HG03558 (cell line): ENCODE measurements around the gene ALDH3A2.
A peak's percentile ranks its signal among the peaks of the same experiment; 100 is the strongest.

Experiments used
- ATAC-seq: cut with Tn5 transposase; IDR thresholded peaks from one replicate; pipeline ENCODE4 v1.9.1; 2021; ENCODE audit warnings: moderate number of reproducible peaks; ENCODE audit not compliant: unreplicated experiment; ENCODE audit errors: extremely low read depth

Gene ALDH3A2

GRCh38 chr17:19648475-19649273 lies at the start of gene ALDH3A2:
TSS of gene ALDH3A2 (plus strand) at chr17:19648751. CDS start at chr17:19648972, 221 bp downstream.
- peak; percentile 73 for ATAC-seq

- no peak for ATAC-seq
Measured at GRCh38 chr17:19610311-19610710, 38.2 kb upstream of the ALDH3A2 start.

GRCh38 chr17:19610879-19611278 lies 37.7 kb upstream of the ALDH3A2 start:
- no peak for ATAC-seq

- ATAC-seq, result no peak
Measured at GRCh38 chr17:19613979-19614378, 34.6 kb upstream of the ALDH3A2 start.

- no peak for ATAC-seq
Measured at GRCh38 chr17:19614900-19615299, 33.7 kb upstream of the ALDH3A2 start.

GRCh38 chr17:19618015-19618414 lies 30.5 kb upstream of the ALDH3A2 start:
- no peak for ATAC-seq

- no peak for ATAC-seq
Measured at GRCh38 chr17:19619705-19620325, 28.7 kb upstream of the ALDH3A2 start.

- ATAC-seq, result no peak
Measured at GRCh38 chr17:19621697-19622096, 26.9 kb upstream of the ALDH3A2 start.

- no peak for ATAC-seq
Measured at GRCh38 chr17:19626079-19626478, 22.5 kb upstream of the ALDH3A2 start.

- ATAC-seq, result no peak
Measured at GRCh38 chr17:19629449-19629848, 19.1 kb upstream of the ALDH3A2 start.

- ATAC-seq, result no peak
Measured at GRCh38 chr17:19630035-19630434, 18.5 kb upstream of the ALDH3A2 start.

- ATAC-seq, result no peak
Measured at GRCh38 chr17:19630661-19631060, 17.9 kb upstream of the ALDH3A2 start.

GRCh38 chr17:19631905-19632304 lies 16.6 kb upstream of the ALDH3A2 start:
- no peak for ATAC-seq

- no peak for ATAC-seq
Measured at GRCh38 chr17:19641687-19642372, 6.7 kb upstream of the ALDH3A2 start.

- no peak for ATAC-seq
Measured at GRCh38 chr17:19642373-19642893, 6.1 kb upstream of the ALDH3A2 start.

GRCh38 chr17:19644493-19645210 lies 3.9 kb upstream of the ALDH3A2 start:
- ATAC-seq, result no peak

GRCh38 chr17:19645734-19646201 lies 2.8 kb upstream of the ALDH3A2 start:
- ATAC-seq, result no peak

- ATAC-seq, result no peak
Measured at GRCh38 chr17:19646788-19647696, 1.5 kb upstream of the ALDH3A2 start.
